ENCODE results near the gene AEBP1. TPM values are rescaled to one million over a fixed set of nuclear protein-coding genes. Genes with fewer than 3 reads are reported as not detected.

Gene AEBP1
- total RNA-seq, 1 donor from 2014 or later, result 65.0 TPM

GRCh38 chr7:44109991-44110390, 5.8 kb downstream of the AEBP1 start:
- no peak overlapping the region for H3K4me3 Mint-ChIP-seq (ENCODE audit: unreplicated experiment)
- peaks cover 11% of the 10 kb centered on the region for H3K4me1 Mint-ChIP-seq (ENCODE audit: low read depth, unreplicated experiment)
- peaks cover 5% of the 10 kb centered on the region for H3K36me3 ChIP-seq (ENCODE audit: insufficient read depth, low read length)
- no peaks in the 10 kb centered on the region for H3K27me3 ChIP-seq (ENCODE audit: insufficient read depth, low read length)
- no peak overlapping the region for H3K27ac Mint-ChIP-seq (ENCODE audit: unreplicated experiment)
- H3K4me3 ChIP-seq (ENCODE audit: insufficient read depth, low read depth, low read length), result no peak overlapping the region
- H3K4me2 ChIP-seq (ENCODE audit: low read length), result no peak overlapping the region
- H3K9me3 ChIP-seq (ENCODE audit: insufficient read depth, low read depth, low read length), result no peaks in the 10 kb centered on the region
- TF ChIP-seq, protein P1, sequence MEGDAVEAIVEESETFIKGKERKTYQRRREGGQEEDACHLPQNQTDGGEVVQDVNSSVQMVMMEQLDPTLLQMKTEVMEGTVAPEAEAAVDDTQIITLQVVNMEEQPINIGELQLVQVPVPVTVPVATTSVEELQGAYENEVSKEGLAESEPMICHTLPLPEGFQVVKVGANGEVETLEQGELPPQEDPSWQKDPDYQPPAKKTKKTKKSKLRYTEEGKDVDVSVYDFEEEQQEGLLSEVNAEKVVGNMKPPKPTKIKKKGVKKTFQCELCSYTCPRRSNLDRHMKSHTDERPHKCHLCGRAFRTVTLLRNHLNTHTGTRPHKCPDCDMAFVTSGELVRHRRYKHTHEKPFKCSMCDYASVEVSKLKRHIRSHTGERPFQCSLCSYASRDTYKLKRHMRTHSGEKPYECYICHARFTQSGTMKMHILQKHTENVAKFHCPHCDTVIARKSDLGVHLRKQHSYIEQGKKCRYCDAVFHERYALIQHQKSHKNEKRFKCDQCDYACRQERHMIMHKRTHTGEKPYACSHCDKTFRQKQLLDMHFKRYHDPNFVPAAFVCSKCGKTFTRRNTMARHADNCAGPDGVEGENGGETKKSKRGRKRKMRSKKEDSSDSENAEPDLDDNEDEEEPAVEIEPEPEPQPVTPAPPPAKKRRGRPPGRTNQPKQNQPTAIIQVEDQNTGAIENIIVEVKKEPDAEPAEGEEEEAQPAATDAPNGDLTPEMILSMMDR (IDR thresholded peaks at IDR 0.05; ENCODE audit: insufficient read depth, low read depth, low read length), result no peak
- TF ChIP-seq EZH2 (IDR thresholded peaks at IDR 0.05; ENCODE audit: insufficient read depth, low read length), result no peak
- H4K20me1 ChIP-seq (ENCODE audit: insufficient read depth, low read length), result peaks cover 63% of the 10 kb centered on the region
- H3K27ac ChIP-seq (ENCODE audit: low read depth, low read length), result no peak overlapping the region
- H3K36me3 Mint-ChIP-seq (ENCODE audit: low read depth, unreplicated experiment), result peaks cover 21% of the 10 kb centered on the region
- peaks cover 13% of the 10 kb centered on the region for H3K79me2 ChIP-seq (ENCODE audit: insufficient read depth, low read length)
- H3K27me3 Mint-ChIP-seq (ENCODE audit: low read depth, unreplicated experiment), result no peaks in the 10 kb centered on the region
- no peak overlapping the region for H3K9ac ChIP-seq (ENCODE audit: low read length)
- H3K4me1 ChIP-seq (ENCODE audit: insufficient read depth, low read length), result peaks cover 10% of the 10 kb centered on the region
- H2AFZ ChIP-seq (ENCODE audit: low read depth, low read length), result no peak overlapping the region
- H3K9me3 Mint-ChIP-seq (ENCODE audit: unreplicated experiment), result no peaks in the 10 kb centered on the region
- FAIRE-seq (no peak), DNase-seq (ENCODE audit: low read depth) (no peak)

DNA sequence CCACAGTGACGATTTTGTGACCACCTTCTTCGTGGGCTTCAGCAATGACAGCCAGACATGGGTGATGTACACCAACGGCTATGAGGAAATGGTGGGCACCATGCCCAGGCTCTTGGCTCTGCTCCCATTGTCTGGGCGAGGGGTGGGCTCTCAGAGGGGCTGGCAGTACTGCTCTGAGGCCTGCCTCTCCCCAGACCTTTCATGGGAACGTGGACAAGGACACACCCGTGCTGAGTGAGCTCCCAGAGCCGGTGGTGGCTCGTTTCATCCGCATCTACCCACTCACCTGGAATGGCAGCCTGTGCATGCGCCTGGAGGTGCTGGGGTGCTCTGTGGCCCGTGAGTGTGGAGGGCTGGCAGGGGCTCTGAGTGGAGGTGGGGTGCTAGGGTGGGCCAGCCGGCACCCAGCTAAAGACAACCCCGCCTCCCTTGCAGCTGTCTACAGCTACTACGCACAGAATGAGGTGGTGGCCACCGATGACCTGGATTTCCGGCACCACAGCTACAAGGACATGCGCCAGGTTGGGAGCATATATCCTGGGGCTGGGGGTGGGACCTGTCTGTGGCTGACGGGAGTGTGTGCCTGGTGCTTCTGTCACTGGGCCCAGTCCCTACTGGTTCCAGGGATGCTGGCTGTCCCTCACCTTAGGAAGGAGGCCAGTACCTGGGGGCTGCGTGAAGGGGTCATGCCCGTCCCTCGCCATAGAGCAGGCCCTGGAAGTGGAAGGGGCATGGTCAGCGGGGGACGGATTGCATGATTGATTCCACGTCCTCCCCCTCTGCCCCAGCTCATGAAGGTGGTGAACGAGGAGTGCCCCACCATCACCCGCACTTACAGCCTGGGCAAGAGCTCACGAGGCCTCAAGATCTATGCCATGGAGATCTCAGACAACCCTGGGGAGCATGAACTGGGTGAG, 6.8 kb downstream of the AEBP1 start:
- Histone ChIP-seq H3K79me2 (ENCODE audit: insufficient read depth, low read length) (peaks cover 3% of the 10 kb centered on the region), H3K4me3 (ENCODE audit: insufficient read depth, low read depth, low read length) (no peak overlapping the region), H2AFZ (ENCODE audit: low read depth, low read length) (no peak overlapping the region), H3K36me3 (ENCODE audit: insufficient read depth, low read length) (peaks cover 5% of the 10 kb centered on the region), H3K9me3 (ENCODE audit: insufficient read depth, low read depth, low read length) (no peaks in the 10 kb centered on the region), H3K4me2 (ENCODE audit: low read length) (no peak overlapping the region), H3K27me3 (ENCODE audit: insufficient read depth, low read length) (no peaks in the 10 kb centered on the region), H4K20me1 (ENCODE audit: insufficient read depth, low read length) (peaks cover 60% of the 10 kb centered on the region), H3K27ac (ENCODE audit: low read depth, low read length) (no peak overlapping the region), H3K4me1 (ENCODE audit: insufficient read depth, low read length) (peaks cover under 1% of the 10 kb centered on the region), H3K9ac (ENCODE audit: low read length) (no peak overlapping the region)
- Mint-ChIP-seq H3K27me3 (ENCODE audit: low read depth, unreplicated experiment) (no peaks in the 10 kb centered on the region), H3K4me3 (ENCODE audit: unreplicated experiment) (no peak overlapping the region), H3K9me3 (ENCODE audit: unreplicated experiment) (no peaks in the 10 kb centered on the region), H3K4me1 (ENCODE audit: low read depth, unreplicated experiment) (peaks cover 4% of the 10 kb centered on the region), H3K27ac (ENCODE audit: unreplicated experiment) (no peak overlapping the region), H3K36me3 (ENCODE audit: low read depth, unreplicated experiment) (peaks cover 22% of the 10 kb centered on the region)
- DNase-seq (ENCODE audit: low read depth) (no peak), FAIRE-seq (no peak)
- TF ChIP-seq, protein P1 (IDR thresholded peaks at IDR 0.05; ENCODE audit: insufficient read depth, low read depth, low read length), result no peak
- no peak for TF ChIP-seq EZH2 (IDR thresholded peaks at IDR 0.05; ENCODE audit: insufficient read depth, low read length)

GRCh38 chr7:44111761-44112160, 7.6 kb downstream of the AEBP1 start:
- peaks cover 5% of the 10 kb centered on the region for H3K36me3 ChIP-seq (ENCODE audit: insufficient read depth, low read length)
- Mint-ChIP-seq H3K4me1 (ENCODE audit: low read depth, unreplicated experiment) (no peaks in the 10 kb centered on the region), H3K27ac (ENCODE audit: unreplicated experiment) (no peak overlapping the region), H3K36me3 (ENCODE audit: low read depth, unreplicated experiment) (peaks cover 18% of the 10 kb centered on the region), H3K4me3 (ENCODE audit: unreplicated experiment) (no peak overlapping the region), H3K27me3 (ENCODE audit: low read depth, unreplicated experiment) (no peaks in the 10 kb centered on the region), H3K9me3 (ENCODE audit: unreplicated experiment) (no peaks in the 10 kb centered on the region)
- FAIRE-seq, result no peak
- no peak overlapping the region for H3K9ac ChIP-seq (ENCODE audit: low read length)
- TF ChIP-seq, protein P1 (IDR thresholded peaks at IDR 0.05; ENCODE audit: insufficient read depth, low read depth, low read length), result no peak
- TF ChIP-seq EZH2 (IDR thresholded peaks at IDR 0.05; ENCODE audit: insufficient read depth, low read length), result no peak
- H3K4me2 ChIP-seq (ENCODE audit: low read length), result no peak overlapping the region
- peaks cover 56% of the 10 kb centered on the region for H4K20me1 ChIP-seq (ENCODE audit: insufficient read depth, low read length)
- no peaks in the 10 kb centered on the region for H3K9me3 ChIP-seq (ENCODE audit: insufficient read depth, low read depth, low read length)
- no peaks in the 10 kb centered on the region for H3K27me3 ChIP-seq (ENCODE audit: insufficient read depth, low read length)
- no peak overlapping the region for H2AFZ ChIP-seq (ENCODE audit: low read depth, low read length)
- no peak for DNase-seq (ENCODE audit: low read depth)
- H3K79me2 ChIP-seq (ENCODE audit: insufficient read depth, low read length), result no peaks in the 10 kb centered on the region
- H3K4me3 ChIP-seq (ENCODE audit: insufficient read depth, low read depth, low read length), result no peak overlapping the region
- no peak overlapping the region for H3K27ac ChIP-seq (ENCODE audit: low read depth, low read length)
- H3K4me1 ChIP-seq (ENCODE audit: insufficient read depth, low read length), result no peaks in the 10 kb centered on the region

Data from astrocyte (in vitro differentiated cells and primary cell).